Measurements from ENCODE around the gene IMMP2L. TPM values are rescaled to one million over a fixed set of nuclear protein-coding genes. Genes with fewer than 3 reads are reported as not detected.

IMMP2L gene
- total RNA-seq, 2 donors from 2014 or later = 7.3 to 7.7 TPM

GRCh38 chr7:111437736-111438135, 124.6 kb downstream of the IMMP2L start:
- H3K27me3 ChIP-seq = no peaks in the 10 kb centered on the region
- DNase-seq (ENCODE audit: low spot score) = no peak
- TF ChIP-seq CTCF (IDR thresholded peaks at IDR 0.05) = no peak
- H3K36me3 ChIP-seq = no peaks in the 10 kb centered on the region
- no peaks in the 10 kb centered on the region for H3K9me3 ChIP-seq
- no peak overlapping the region for H3K27ac ChIP-seq
- H3K4me3 ChIP-seq = no peak overlapping the region
- no peaks in the 10 kb centered on the region for H3K4me1 ChIP-seq

GRCh38 chr7:111436608-111437007, 125.7 kb downstream of the IMMP2L start:
- no peak for TF ChIP-seq CTCF (IDR thresholded peaks at IDR 0.05)
- no peak overlapping the region for H3K4me3 ChIP-seq

GRCh38 chr7:111433426-111433825, 128.9 kb downstream of the IMMP2L start:
- no peaks in the 10 kb centered on the region for H3K27me3 ChIP-seq
- no peaks in the 10 kb centered on the region for H3K9me3 ChIP-seq
- no peak for TF ChIP-seq CTCF (IDR thresholded peaks at IDR 0.05)
- no peak for DNase-seq (ENCODE audit: low spot score)
- no peaks in the 10 kb centered on the region for H3K4me1 ChIP-seq
- no peaks in the 10 kb centered on the region for H3K36me3 ChIP-seq
- no peak overlapping the region for H3K27ac ChIP-seq
- H3K4me3 ChIP-seq = no peak overlapping the region

More at GRCh38 chr7:111436608-111437007, 125.7 kb downstream of the IMMP2L start:
- no peaks in the 10 kb centered on the region for H3K36me3 ChIP-seq
- no peaks in the 10 kb centered on the region for H3K4me1 ChIP-seq
- H3K27me3 ChIP-seq = no peaks in the 10 kb centered on the region
- no peak overlapping the region for H3K27ac ChIP-seq
- H3K9me3 ChIP-seq = no peaks in the 10 kb centered on the region
- no peak for DNase-seq (ENCODE audit: low spot score)

GRCh38 chr7:111429781-111430180, 132.5 kb downstream of the IMMP2L start:
- H3K9me3 ChIP-seq = no peaks in the 10 kb centered on the region
- H3K27ac ChIP-seq = no peak overlapping the region
- TF ChIP-seq CTCF (IDR thresholded peaks at IDR 0.05) = no peak
- DNase-seq (ENCODE audit: low spot score) = no peak
- no peaks in the 10 kb centered on the region for H3K36me3 ChIP-seq
- no peaks in the 10 kb centered on the region for H3K27me3 ChIP-seq
- H3K4me1 ChIP-seq = no peaks in the 10 kb centered on the region
- H3K4me3 ChIP-seq = no peak overlapping the region

- no peak for TF ChIP-seq CTCF (IDR thresholded peaks at IDR 0.05)
- H3K27me3 ChIP-seq = no peaks in the 10 kb centered on the region
- no peak overlapping the region for H3K27ac ChIP-seq
- H3K4me3 ChIP-seq = no peak overlapping the region
- DNase-seq (ENCODE audit: low spot score) = no peak
- H3K36me3 ChIP-seq = no peaks in the 10 kb centered on the region
- H3K9me3 ChIP-seq = no peaks in the 10 kb centered on the region
- H3K4me1 ChIP-seq = no peaks in the 10 kb centered on the region
Observed at GRCh38 chr7:111424768-111425167, 137.5 kb downstream of the IMMP2L start.

GRCh38 chr7:111414374-111414773, 147.9 kb downstream of the IMMP2L start:
- peaks cover 0 to 9% of the 10 kb centered on the region in 2 donors for H3K4me1 ChIP-seq
- H3K27me3 ChIP-seq = no peaks in the 10 kb centered on the region
- no peak overlapping the region for H3K27ac ChIP-seq
- DNase-seq (ENCODE audit: low spot score) = no peak
- no peaks in the 10 kb centered on the region for H3K36me3 ChIP-seq
- H3K4me3 ChIP-seq = no peak overlapping the region
- H3K9me3 ChIP-seq = no peaks in the 10 kb centered on the region
- TF ChIP-seq CTCF (IDR thresholded peaks at IDR 0.05) = no peak

All from right atrium auricular region (tissue), 2 donors.